Thyroid gland (tissue), 4 donors: ENCODE measurements around the gene MAPRE3. TPM values are rescaled to one million over a fixed set of nuclear protein-coding genes. Genes with fewer than 3 reads are reported as not detected.
"Not testable (repeated sequence)": the region's sequence is repeated elsewhere in the genome, so short reads cannot be mapped to it uniquely, and the experiment has no call there.

Experiments
- DNase-seq, 2 donors: peaks; one replicate each; pipeline ENCODE4 v3.0.0-alpha.2; 2019
- H3K27ac ChIP-seq, 3 donors: fragments of 200-600 bp; sonication (generic); 1 replicate in 2 of 3; 2 replicates in 1 of 3; pipeline ENCODE4 v1.5.1; 2016 to 2019; ENCODE audit warnings: mild to moderate bottlenecking in 1 of 3, moderate library complexity in 1 of 3
- H3K27me3 ChIP-seq: fragments of 200-600 bp; sonication (generic); one replicate; pipeline ENCODE4 v1.5.1; 2019
- H3K36me3 ChIP-seq, 2 donors: fragments of 200-600 bp; sonication (generic); one replicate each; pipeline ENCODE4 v1.5.1; 2016 to 2019
- H3K4me1 ChIP-seq, 2 donors: fragments of 200-600 bp; sonication (generic); one replicate each; pipeline ENCODE4 v1.5.1; 2017 to 2019
- H3K4me3 ChIP-seq, 3 donors: fragments of 200-600 bp; sonication (generic); replicated peaks in 1 of 3; 1 replicate in 2 of 3; 2 replicates in 1 of 3; pipeline ENCODE4 v1.5.1; 2016; ENCODE audit warnings: mild to moderate bottlenecking in 1 of 3
- H3K9me3 ChIP-seq: fragments of 200-600 bp; sonication (generic); one replicate; pipeline ENCODE4 v1.5.1; 2017
- CTCF ChIP-seq, 6 experiments: fragments of 200-600 bp in 3 of 6; fragments of 450-650 bp in 3 of 6; sonication (generic) in 3 of 6; IDR thresholded peaks; one replicate each; pipeline ENCODE4 v1.5.1; 2016 to 2019; ENCODE audit warnings: antibody characterized with exemption in 6 of 6, mild to moderate bottlenecking in 2 of 6, inconsistent platforms in 1 of 6, moderate library complexity in 1 of 6
- POLR2A ChIP-seq, 2 donors: fragments of 450-650 bp; IDR thresholded peaks; one replicate each; pipeline ENCODE4 v1.6.1; 2017; ENCODE audit warnings: antibody characterized with exemption in 2 of 2, mild to moderate bottlenecking in 2 of 2, moderate library complexity in 1 of 2
- WGBS, 2 donors: methylation state at CpG; one replicate each; pipeline ENCODE4 v1.1.5; 2017; 5-methylcytosine and 5-hydroxymethylcytosine counted together
- intact Hi-C: fragments of 100-400 bp; cut with DNase I; formaldehyde crosslinking; loops from one replicate; pipeline ENCODE4 v1.15.1; 2023
- total RNA-seq, 4 donors: library from RNA; depleted of rRNA; stranded (reverse); fragments of >200 nt; gene quantifications; one replicate each; pipeline ENCODE4 v1.2.3, GENCODE V29; 2016

The MAPRE3 gene
- total RNA-seq, 4 donors from 2014 or later, result 12.9 to 21.2 (median 17.0) TPM

GRCh38 chr2:27071990-27072830 is 101.8 kb downstream of the MAPRE3 start:
- DNase-seq, result peak; percentile 48 to 49
- 4 to 6% methylated on average over 24 to 31 of the region's 34 CpGs for WGBS, 2 donors
- Histone ChIP-seq H3K9me3 (no peaks in the 10 kb centered on the region), H3K27ac (peak overlapping the region; percentile 44 to 81 (median 77)), H3K4me3 (peak overlapping the region; percentile 40 to 80 (median 66)), H3K36me3 (peaks cover 0 to 9% of the 10 kb centered on the region in 2 donors), H3K4me1 (peaks cover 21 to 37% of the 10 kb centered on the region in 2 donors), H3K27me3 (no peaks in the 10 kb centered on the region)
- TF ChIP-seq POLR2A (IDR thresholded peaks at IDR 0.05) (no peak), CTCF (IDR thresholded peaks at IDR 0.05) (no peak)
- intact Hi-C loops, result loop anchor here (5.0 kb wide), 1 partner anchor 40 kb away; the partner anchor contains the start of gene TMEM214

GRCh38 chr2:27072920-27073319 is 102.5 kb downstream of the MAPRE3 start:
- no peaks in the 10 kb centered on the region for H3K27me3 ChIP-seq
- H3K4me3 ChIP-seq, result no peak overlapping the region
- WGBS, 2 donors, result 72 to 76% methylated on average over 5 of the region's 5 CpGs
- H3K4me1 ChIP-seq, result peaks cover 21 to 37% of the 10 kb centered on the region in 2 donors
- no peak for TF ChIP-seq CTCF (IDR thresholded peaks at IDR 0.05)
- no peak for TF ChIP-seq POLR2A (IDR thresholded peaks at IDR 0.05)
- intact Hi-C loops, result loop anchor here (5.0 kb wide), 1 partner anchor 41 kb away; the partner anchor contains the start of gene TMEM214
- no peaks in the 10 kb centered on the region for H3K9me3 ChIP-seq
- peaks cover 0 to 5% of the 10 kb centered on the region in 2 donors for H3K36me3 ChIP-seq
- no peak for DNase-seq
- H3K27ac ChIP-seq, result peak overlapping the region in 2 of 3 donors; percentile 44 to 81

- peaks cover 21 to 36% of the 10 kb centered on the region in 2 donors for H3K4me1 ChIP-seq
- H3K36me3 ChIP-seq, result peaks cover 0 to 3% of the 10 kb centered on the region in 2 donors
- H3K27me3 ChIP-seq, result no peaks in the 10 kb centered on the region
- 60 to 79% methylated on average over 2 of the region's 2 CpGs for WGBS, 2 donors
- TF ChIP-seq CTCF (IDR thresholded peaks at IDR 0.05) (no peak), POLR2A (IDR thresholded peaks at IDR 0.05) (no peak)
- no peak overlapping the region for H3K27ac ChIP-seq
- no peaks in the 10 kb centered on the region for H3K9me3 ChIP-seq
- H3K4me3 ChIP-seq, result no peak overlapping the region
- intact Hi-C loops, result loop anchor here (5.0 kb wide), 1 partner anchor 41 kb away; the partner anchor contains the start of gene TMEM214
- no peak for DNase-seq
These were observed 103.3 kb downstream of the MAPRE3 start for GRCh38 chr2:27073782-27074181.

- intact Hi-C loops, result loop anchor here (5.0 kb wide), 1 partner anchor 43 kb away; the partner anchor contains the start of gene TMEM214
- no peaks in the 10 kb centered on the region for H3K9me3 ChIP-seq
- peak; percentile 26 to 29 for DNase-seq
- TF ChIP-seq CTCF (IDR thresholded peaks at IDR 0.05), result no peak
- TF ChIP-seq POLR2A (IDR thresholded peaks at IDR 0.05), result no peak
- WGBS, 2 donors, result 45 to 52% methylated on average over 4 of the region's 4 CpGs
- H3K4me3 ChIP-seq, result no peak overlapping the region
- H3K27me3 ChIP-seq, result no peaks in the 10 kb centered on the region
- peaks cover 17 to 24% of the 10 kb centered on the region in 2 donors for H3K4me1 ChIP-seq
- H3K36me3 ChIP-seq, result no peaks in the 10 kb centered on the region
- no peak overlapping the region for H3K27ac ChIP-seq
These were observed 104.5 kb downstream of the MAPRE3 start for GRCh38 chr2:27074738-27075565.

GRCh38 chr2:27075566-27075871 is 105.1 kb downstream of the MAPRE3 start:
- H3K27ac ChIP-seq, H3K27me3 ChIP-seq, H3K9me3 ChIP-seq, H3K4me3 ChIP-seq, intact Hi-C loops, H3K36me3 ChIP-seq, DNase-seq: not testable (repeated sequence)
- WGBS, 2 donors, result 73 to 78% methylated on average over 6 of the region's 6 CpGs
- H3K4me1 ChIP-seq, result peaks cover 13 to 18% of the 10 kb centered on the region in 2 donors
